SK-N-SH (cell line): ENCODE measurements around the gene KCNH4. TPM values are rescaled to one million over a fixed set of nuclear protein-coding genes. Genes with fewer than 3 reads are reported as not detected.
A peak's percentile ranks its signal among the peaks of the same experiment; 100 is the strongest.

Experiments used
- CTCF ChIA-PET: fragments of 300-600, 350-600 bp; formaldehyde crosslinking; extraction: SDS; loops from one replicate; lab custom pipeline; 2021; lab: Yijun Ruan, JAX
- POLR2A ChIA-PET: fragments of 350-600 bp; sonication (Branson Sonifier 250); formaldehyde crosslinking; extraction: SDS; loops from one replicate; lab custom pipeline; 2020; ENCODE audit warnings: antibody characterized with exemption, inconsistent platforms; lab: Yijun Ruan, JAX
- DNase-seq: peaks from one replicate; pipeline ENCODE4 v3.0.0; 2012
- H2AFZ ChIP-seq: fragments of 200-600 bp; sonication (generic); 2 replicates; pipeline ENCODE4 v1.8.1; 2016; ENCODE audit warnings: antibody characterized with exemption, mild to moderate bottlenecking, low read depth
- H3F3A ChIP-seq: fragments of 200-600 bp; sonication (generic); replicated peaks from 2 replicates; pipeline ENCODE3; 2016; ENCODE audit warnings: antibody characterized with exemption, mild to moderate bottlenecking; ENCODE audit not compliant: insufficient read depth
- H3K27ac ChIP-seq, 2 experiments: fragments of 200-500 bp in 1 of 2; fragments of 200-600 bp in 1 of 2; sonication (Bioruptor generic) in 1 of 2; sonication (generic), shearing (Covaris generic) in 1 of 2; 2 replicates each; pipeline versions ENCODE4 v1.5.1 to v1.6.1; 2014 to 2016; ENCODE audit warnings: low read depth in 2 of 2, inconsistent platforms in 1 of 2, low read length in 1 of 2, mild to moderate bottlenecking in 1 of 2, mixed read lengths in 1 of 2
- H3K27me3 ChIP-seq: fragments of 200-600 bp; sonication (generic), shearing (Covaris generic); 2 replicates; pipeline ENCODE4 v1.6.1; 2016; ENCODE audit warnings: mixed run types; ENCODE audit not compliant: insufficient read depth
- H3K36me3 ChIP-seq, 2 experiments: fragments of 200-500 bp in 1 of 2; fragments of 200-600 bp in 1 of 2; sonication (Bioruptor generic) in 1 of 2; sonication (generic) in 1 of 2; replicated peaks in 1 of 2; 2 replicates each; pipeline versions ENCODE3 to v1.5.1; 2014 to 2016; ENCODE audit warnings: low read length in 1 of 2, mild to moderate bottlenecking in 1 of 2; ENCODE audit not compliant: insufficient read depth in 2 of 2, control insufficient read depth in 1 of 2
- H3K4me1 ChIP-seq, 2 experiments: fragments of 200-500 bp in 1 of 2; fragments of 200-600 bp in 1 of 2; sonication (Bioruptor generic) in 1 of 2; sonication (generic), shearing (Covaris generic) in 1 of 2; 2 replicates each; pipeline versions ENCODE4 v1.5.1 to v1.6.1; 2014 to 2016; ENCODE audit warnings: low read depth in 1 of 2, low read length in 1 of 2, mixed run types in 1 of 2; ENCODE audit not compliant: insufficient read depth in 2 of 2, control insufficient read depth in 1 of 2
- H3K4me2 ChIP-seq: fragments of 200-600 bp; sonication (generic), shearing (Covaris generic); 2 replicates; pipeline ENCODE4 v1.6.1; 2017; ENCODE audit warnings: mixed run types
- H3K4me3 ChIP-seq, 2 experiments: fragments of 200-500 bp in 1 of 2; fragments of 200-600 bp in 1 of 2; sonication (Bioruptor generic) in 1 of 2; sonication (generic), shearing (Covaris generic) in 1 of 2; 2 replicates each; pipeline versions ENCODE4 v1.5.1 to v1.8.1; 2014 to 2016; ENCODE audit warnings: low read depth in 2 of 2, inconsistent platforms in 1 of 2, low read length in 1 of 2, mild to moderate bottlenecking in 1 of 2, mixed read lengths in 1 of 2, moderate library complexity in 1 of 2
- H3K79me2 ChIP-seq: fragments of 200-600 bp; sonication (generic); 2 replicates; pipeline ENCODE4 v1.8.1; 2017; ENCODE audit warnings: mild to moderate bottlenecking; ENCODE audit not compliant: insufficient read depth
- H3K9ac ChIP-seq: fragments of 200-600 bp; sonication (generic); 2 replicates; pipeline ENCODE4 v1.6.1; 2017; ENCODE audit warnings: mixed run types
- H3K9me2 ChIP-seq: fragments of 200-600 bp; sonication (generic); 2 replicates; pipeline ENCODE4 v1.6.1; 2017; ENCODE audit warnings: mixed run types
- H3K9me3 ChIP-seq: fragments of 200-600 bp; sonication (generic); 2 replicates; pipeline ENCODE4 v1.6.1; 2017; ENCODE audit warnings: mixed run types, mild to moderate bottlenecking, moderate library complexity
- H4K20me1 ChIP-seq: fragments of 200-600 bp; sonication (generic); 2 replicates; pipeline ENCODE4 v1.6.1; 2017; ENCODE audit warnings: mild to moderate bottlenecking, mixed run types; ENCODE audit not compliant: insufficient read depth
- ELF1 ChIP-seq: IDR thresholded peaks from 2 replicates; pipeline ENCODE4 v1.4.0; 2012
- EP300 ChIP-seq, 2 experiments: IDR thresholded peaks; 2 replicates each; pipeline versions ENCODE4 v1.4.0 to v1.6.1; 2012; ENCODE audit warnings: borderline replicate concordance in 1 of 2, low read depth in 1 of 2, low read length in 1 of 2
- FOXJ3 ChIP-seq: sonication (generic); formaldehyde crosslinking; IDR thresholded peaks from 2 replicates; pipeline ENCODE4 v1.5.1; 2020; ENCODE audit warnings: mild to moderate bottlenecking, missing genetic modification reagents
- FOXM1 ChIP-seq: IDR thresholded peaks from 2 replicates; pipeline ENCODE4 v1.4.0; 2012; ENCODE audit warnings: low read depth, mild to moderate bottlenecking
- GATA2 ChIP-seq: sonication (generic); formaldehyde crosslinking; IDR thresholded peaks from 2 replicates; pipeline ENCODE4 v1.5.0; 2020; ENCODE audit warnings: mild to moderate bottlenecking, missing genetic modification reagents
- JUND ChIP-seq: IDR thresholded peaks from 2 replicates; pipeline ENCODE4 v1.4.0; 2012
- MEF2A ChIP-seq: IDR thresholded peaks from 2 replicates; pipeline ENCODE4 v1.4.0; 2012; ENCODE audit warnings: low read depth, borderline replicate concordance
- MXI1 ChIP-seq: IDR thresholded peaks from 2 replicates; pipeline ENCODE4 v1.6.1; 2012; ENCODE audit warnings: mild to moderate bottlenecking, low read depth, low read length, improper control_type of control experiment
- NRF1 ChIP-seq: IDR thresholded peaks from 2 replicates; pipeline ENCODE4 v1.6.1; 2012; ENCODE audit warnings: low read depth, mild to moderate bottlenecking, low read length
- RCOR1 ChIP-seq: fragments of 150-350 bp; IDR thresholded peaks from 2 replicates; pipeline ENCODE4 v1.6.1; 2017; ENCODE audit warnings: antibody characterized with exemption, low read length
- REST ChIP-seq: IDR thresholded peaks from 2 replicates; pipeline ENCODE4 v1.6.1; 2012; ENCODE audit warnings: mild to moderate bottlenecking, low read depth, low read length, moderate library complexity
- RXRA ChIP-seq: IDR thresholded peaks from 2 replicates; pipeline ENCODE4 v1.4.0; 2012; ENCODE audit warnings: low read depth, mild to moderate bottlenecking, borderline replicate concordance
- SIN3A ChIP-seq: IDR thresholded peaks from 2 replicates; pipeline ENCODE4 v1.6.1; 2012; ENCODE audit warnings: low read depth, mild to moderate bottlenecking, low read length, moderate library complexity, borderline replicate concordance
- SMC3 ChIP-seq: IDR thresholded peaks from 2 replicates; pipeline ENCODE4 v1.6.1; 2012; ENCODE audit warnings: low read depth, low read length, improper control_type of control experiment
- TAF1 ChIP-seq: IDR thresholded peaks from 2 replicates; pipeline ENCODE4 v1.6.1; 2012; ENCODE audit warnings: low read depth, mild to moderate bottlenecking, low read length, moderate library complexity, borderline replicate concordance
- TEAD4 ChIP-seq: IDR thresholded peaks from 2 replicates; pipeline ENCODE4 v1.4.0; 2012; ENCODE audit warnings: mild to moderate bottlenecking, borderline replicate concordance; ENCODE audit not compliant: insufficient read depth
- YY1 ChIP-seq: IDR thresholded peaks from 2 replicates; pipeline ENCODE4 v1.4.0; 2012; ENCODE audit warnings: low read depth, mild to moderate bottlenecking
- WGBS: methylation state at CpG from one replicate; pipeline ENCODE4 v1.1.6; 2017; ENCODE audit warnings: low lambda C conversion rate; 5-methylcytosine and 5-hydroxymethylcytosine counted together
- polyA plus RNA-seq, 3 experiments: library from polyadenylated mRNA; depleted of rRNA; stranded (reverse); fragments of >200 nt; gene quantifications; 2 replicates each; pipeline ENCODE4 v1.2.3, GENCODE V29; 2012
- TF ChIP-seq, protein P1 (sequence below): fragments of 150-350 bp; IDR thresholded peaks from 2 replicates; pipeline ENCODE4 v1.6.1; 2016; ENCODE audit warnings: mild to moderate bottlenecking, low read depth, low read length

The KCNH4 gene
- polyA plus RNA-seq, 1 of the 3 experiments (the other 2 are of a cell fraction): 0.46 TPM

- 100% methylated on average over 1 of the region's 6 CpGs for WGBS
- H3K27me3 ChIP-seq: no peaks in the 10 kb centered on the region
- no peak overlapping the region for H3K4me3 ChIP-seq
- TF ChIP-seq GATA2 (CRISPR knock-in tag) (no peak), JUND (no peak), RCOR1 (no peak), REST (no peak), RXRA (no peak), MXI1 (no peak), TEAD4 (no peak), YY1 (no peak), SMC3 (no peak), FOXJ3 (no peak)
- TF ChIP-seq, protein P1, sequence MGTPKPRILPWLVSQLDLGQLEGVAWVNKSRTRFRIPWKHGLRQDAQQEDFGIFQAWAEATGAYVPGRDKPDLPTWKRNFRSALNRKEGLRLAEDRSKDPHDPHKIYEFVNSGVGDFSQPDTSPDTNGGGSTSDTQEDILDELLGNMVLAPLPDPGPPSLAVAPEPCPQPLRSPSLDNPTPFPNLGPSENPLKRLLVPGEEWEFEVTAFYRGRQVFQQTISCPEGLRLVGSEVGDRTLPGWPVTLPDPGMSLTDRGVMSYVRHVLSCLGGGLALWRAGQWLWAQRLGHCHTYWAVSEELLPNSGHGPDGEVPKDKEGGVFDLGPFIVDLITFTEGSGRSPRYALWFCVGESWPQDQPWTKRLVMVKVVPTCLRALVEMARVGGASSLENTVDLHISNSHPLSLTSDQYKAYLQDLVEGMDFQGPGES: no peak
- H3K36me3 ChIP-seq: peaks cover 10 to 14% of the 10 kb centered on the region in 2 experiments
- H3K79me2 ChIP-seq: no peaks in the 10 kb centered on the region
- H4K20me1 ChIP-seq: no peaks in the 10 kb centered on the region
- no peak overlapping the region for H3K4me2 ChIP-seq
- no peak overlapping the region for H3K9ac ChIP-seq
- H3K9me3 ChIP-seq: no peaks in the 10 kb centered on the region
- POLR2A ChIA-PET: no interaction called here
- H3K27ac ChIP-seq: no peak overlapping the region
- H3K4me1 ChIP-seq: peaks cover 0 to 12% of the 10 kb centered on the region in 2 experiments; a peak in 1 of 4 replicates
- no peaks in the 10 kb centered on the region for H3K9me2 ChIP-seq
- no peak for DNase-seq
- H3F3A ChIP-seq: no peaks in the 10 kb centered on the region
- CTCF ChIA-PET: interaction anchor here (0.8 to 3.8 kb wide), 7 partner anchors 16 to 121 kb away, joined by 3 to 19 read pairs (median 3); partner anchors contain the start of gene KCNH4
- H2AFZ ChIP-seq: no peak overlapping the region
Observed at GRCh38 chr17:42202159-42202558, 21.2 kb upstream of the KCNH4 start.

DNA sequence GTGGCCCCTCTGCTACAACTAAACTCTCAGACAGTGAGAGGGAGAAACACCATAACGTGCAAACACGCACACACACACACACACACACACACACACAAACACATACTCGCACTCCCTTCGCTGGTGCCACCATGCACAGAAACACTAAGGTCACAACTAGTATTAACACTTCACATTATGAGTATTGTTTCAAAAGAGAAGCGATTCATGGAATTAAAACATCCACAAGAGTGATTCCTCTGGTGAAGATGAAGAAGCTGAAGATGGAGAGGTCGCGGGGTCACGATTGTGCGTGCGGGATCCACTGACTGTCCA lies 20.5 kb upstream of the KCNH4 start:
- DNase-seq: no peak
- H3F3A ChIP-seq: no peaks in the 10 kb centered on the region
- no peaks in the 10 kb centered on the region for H3K9me2 ChIP-seq
- H3K27me3 ChIP-seq: no peaks in the 10 kb centered on the region
- CTCF ChIA-PET: interaction anchor here (1.0 to 3.8 kb wide), 7 partner anchors 17 to 204 kb away, joined by 3 to 19 read pairs (median 3); partner anchors contain the start of gene KCNH4
- peak overlapping the region in 1 of 2 experiments; percentile 83; a peak in 2 of 4 replicates for H3K27ac ChIP-seq
- H3K9me3 ChIP-seq: no peaks in the 10 kb centered on the region
- peaks cover 7 to 10% of the 10 kb centered on the region in 2 experiments for H3K36me3 ChIP-seq
- H3K79me2 ChIP-seq: no peaks in the 10 kb centered on the region
- no peak for TF ChIP-seq SIN3A
- no peak for TF ChIP-seq MEF2A
- no peak for TF ChIP-seq MXI1
- no peak for TF ChIP-seq EP300 (IDR thresholded peaks at IDR 0.05; ENCODE audit: borderline replicate concordance in 1 of 2, low read depth in 1 of 2, low read length in 1 of 2)
- no peak for TF ChIP-seq YY1
- TF ChIP-seq TAF1: no peak
- TF ChIP-seq ELF1: no peak
- TF ChIP-seq, protein P1: no peak
- TF ChIP-seq NRF1: no peak
- no peak for TF ChIP-seq FOXM1
- TF ChIP-seq JUND: no peak
- TF ChIP-seq, all 33 proteins: peak for 0
- 96% methylated on average over 10 of the region's 10 CpGs for WGBS
- H4K20me1 ChIP-seq: no peaks in the 10 kb centered on the region
- H3K4me2 ChIP-seq: no peak overlapping the region
- H3K4me3 ChIP-seq: no peak overlapping the region
- H3K4me1 ChIP-seq: peaks cover 0 to 12% of the 10 kb centered on the region in 2 experiments; a peak in 1 of 4 replicates
- POLR2A ChIA-PET: no interaction called here
- H3K9ac ChIP-seq: no peak overlapping the region
- no peak overlapping the region for H2AFZ ChIP-seq
